ENCODE data around the gene ABCA10. TPM values are rescaled to one million over a fixed set of nuclear protein-coding genes. Genes with fewer than 3 reads are reported as not detected.

ABCA10 gene
- total RNA-seq, 1 experiment from 2014 or later: not detected

DNA sequence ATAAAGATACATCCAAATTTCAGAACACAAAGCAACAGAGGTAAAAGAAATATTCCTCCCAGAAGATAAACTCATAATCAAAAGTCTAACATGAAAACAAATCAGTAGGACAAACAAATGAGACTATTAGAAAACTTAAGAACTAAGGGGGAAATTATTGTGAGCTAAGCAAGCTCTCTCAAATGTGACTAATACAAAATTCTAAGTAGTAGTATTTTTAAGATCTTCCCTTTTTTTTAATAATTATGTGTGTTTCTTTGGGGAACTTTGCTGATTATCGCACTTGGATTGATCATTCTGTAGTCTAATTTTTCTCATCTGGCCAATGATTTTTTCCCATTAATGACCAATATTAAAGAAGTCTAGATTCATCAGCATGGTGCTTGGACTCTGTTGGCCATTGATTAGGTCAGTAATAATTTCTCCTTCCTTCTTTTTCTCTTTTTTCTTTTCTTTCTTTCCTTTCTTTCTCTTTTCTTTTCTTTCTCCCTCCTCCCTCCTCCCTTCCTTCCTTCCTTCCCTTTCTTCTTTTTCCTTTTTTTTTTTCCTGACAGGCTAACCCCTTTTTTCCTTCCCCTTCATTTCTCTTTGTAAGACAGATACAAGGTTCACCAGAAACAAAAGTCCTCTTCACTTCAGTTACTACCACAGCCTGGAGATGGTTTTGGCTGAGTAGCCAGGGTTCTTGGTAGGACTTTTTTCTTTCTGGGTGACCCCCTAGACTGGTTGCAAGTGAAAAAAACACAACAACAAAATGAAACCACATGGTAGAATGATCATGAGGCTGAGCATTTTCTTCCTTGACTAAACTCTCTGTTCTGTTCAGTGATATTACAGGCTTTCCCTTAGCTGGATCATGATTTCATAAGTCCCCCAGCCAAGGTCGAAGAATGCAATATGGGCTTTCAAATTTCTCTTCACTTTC, 84.0 kb downstream of the ABCA10 start:
- H3K4me3 Mint-ChIP-seq: no peak overlapping the region
- H3K27ac Mint-ChIP-seq: no peak overlapping the region
- DNase-seq (ENCODE audit: low spot score): no peak
- no peaks in the 10 kb centered on the region for H3K9me3 Mint-ChIP-seq
- no peak for ATAC-seq
- no peak for TF ChIP-seq FOXJ3 (CRISPR knock-in tag; IDR thresholded peaks at IDR 0.05; ENCODE audit: borderline replicate concordance)
- no peak for TF ChIP-seq HMGA2 (CRISPR knock-in tag; IDR thresholded peaks at IDR 0.05)
- TF ChIP-seq ZNF232 (CRISPR knock-in tag; IDR thresholded peaks at IDR 0.05): no peak
- no peak for TF ChIP-seq ESRRA (CRISPR knock-in tag; IDR thresholded peaks at IDR 0.05; ENCODE audit: borderline replicate concordance)
- TF ChIP-seq, protein P1, sequence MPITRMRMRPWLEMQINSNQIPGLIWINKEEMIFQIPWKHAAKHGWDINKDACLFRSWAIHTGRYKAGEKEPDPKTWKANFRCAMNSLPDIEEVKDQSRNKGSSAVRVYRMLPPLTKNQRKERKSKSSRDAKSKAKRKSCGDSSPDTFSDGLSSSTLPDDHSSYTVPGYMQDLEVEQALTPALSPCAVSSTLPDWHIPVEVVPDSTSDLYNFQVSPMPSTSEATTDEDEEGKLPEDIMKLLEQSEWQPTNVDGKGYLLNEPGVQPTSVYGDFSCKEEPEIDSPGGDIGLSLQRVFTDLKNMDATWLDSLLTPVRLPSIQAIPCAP (CRISPR knock-in tag; IDR thresholded peaks at IDR 0.05): no peak
- TF ChIP-seq, protein P2, sequence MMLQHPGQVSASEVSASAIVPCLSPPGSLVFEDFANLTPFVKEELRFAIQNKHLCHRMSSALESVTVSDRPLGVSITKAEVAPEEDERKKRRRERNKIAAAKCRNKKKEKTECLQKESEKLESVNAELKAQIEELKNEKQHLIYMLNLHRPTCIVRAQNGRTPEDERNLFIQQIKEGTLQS (CRISPR knock-in tag; conservative IDR thresholded peaks at IDR 0.05): no peak
- no peak for TF ChIP-seq JAZF1 (CRISPR knock-in tag; IDR thresholded peaks at IDR 0.05)
- TF ChIP-seq, protein P3, sequence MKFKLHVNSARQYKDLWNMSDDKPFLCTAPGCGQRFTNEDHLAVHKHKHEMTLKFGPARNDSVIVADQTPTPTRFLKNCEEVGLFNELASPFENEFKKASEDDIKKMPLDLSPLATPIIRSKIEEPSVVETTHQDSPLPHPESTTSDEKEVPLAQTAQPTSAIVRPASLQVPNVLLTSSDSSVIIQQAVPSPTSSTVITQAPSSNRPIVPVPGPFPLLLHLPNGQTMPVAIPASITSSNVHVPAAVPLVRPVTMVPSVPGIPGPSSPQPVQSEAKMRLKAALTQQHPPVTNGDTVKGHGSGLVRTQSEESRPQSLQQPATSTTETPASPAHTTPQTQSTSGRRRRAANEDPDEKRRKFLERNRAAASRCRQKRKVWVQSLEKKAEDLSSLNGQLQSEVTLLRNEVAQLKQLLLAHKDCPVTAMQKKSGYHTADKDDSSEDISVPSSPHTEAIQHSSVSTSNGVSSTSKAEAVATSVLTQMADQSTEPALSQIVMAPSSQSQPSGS (CRISPR knock-in tag; IDR thresholded peaks at IDR 0.05; ENCODE audit: borderline replicate concordance, low read depth): no peak
- TF ChIP-seq ZNF423 (CRISPR knock-in tag; IDR thresholded peaks at IDR 0.05): no peak
- no peak for TF ChIP-seq ZNF416 (CRISPR knock-in tag; IDR thresholded peaks at IDR 0.05)
- no peak for TF ChIP-seq ZNF263 (CRISPR knock-in tag; IDR thresholded peaks at IDR 0.05; ENCODE audit: low read depth)
- TF ChIP-seq, protein P4, sequence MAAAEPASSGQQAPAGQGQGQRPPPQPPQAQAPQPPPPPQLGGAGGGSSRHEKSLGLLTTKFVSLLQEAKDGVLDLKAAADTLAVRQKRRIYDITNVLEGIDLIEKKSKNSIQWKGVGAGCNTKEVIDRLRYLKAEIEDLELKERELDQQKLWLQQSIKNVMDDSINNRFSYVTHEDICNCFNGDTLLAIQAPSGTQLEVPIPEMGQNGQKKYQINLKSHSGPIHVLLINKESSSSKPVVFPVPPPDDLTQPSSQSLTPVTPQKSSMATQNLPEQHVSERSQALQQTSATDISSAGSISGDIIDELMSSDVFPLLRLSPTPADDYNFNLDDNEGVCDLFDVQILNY (CRISPR knock-in tag; IDR thresholded peaks at IDR 0.05): no peak
- TF ChIP-seq RELA (CRISPR knock-in tag; IDR thresholded peaks at IDR 0.05; ENCODE audit: borderline replicate concordance): no peak
- TF ChIP-seq OVOL2 (CRISPR knock-in tag; IDR thresholded peaks at IDR 0.05; ENCODE audit: borderline replicate concordance): no peak
- TF ChIP-seq, protein P5, sequence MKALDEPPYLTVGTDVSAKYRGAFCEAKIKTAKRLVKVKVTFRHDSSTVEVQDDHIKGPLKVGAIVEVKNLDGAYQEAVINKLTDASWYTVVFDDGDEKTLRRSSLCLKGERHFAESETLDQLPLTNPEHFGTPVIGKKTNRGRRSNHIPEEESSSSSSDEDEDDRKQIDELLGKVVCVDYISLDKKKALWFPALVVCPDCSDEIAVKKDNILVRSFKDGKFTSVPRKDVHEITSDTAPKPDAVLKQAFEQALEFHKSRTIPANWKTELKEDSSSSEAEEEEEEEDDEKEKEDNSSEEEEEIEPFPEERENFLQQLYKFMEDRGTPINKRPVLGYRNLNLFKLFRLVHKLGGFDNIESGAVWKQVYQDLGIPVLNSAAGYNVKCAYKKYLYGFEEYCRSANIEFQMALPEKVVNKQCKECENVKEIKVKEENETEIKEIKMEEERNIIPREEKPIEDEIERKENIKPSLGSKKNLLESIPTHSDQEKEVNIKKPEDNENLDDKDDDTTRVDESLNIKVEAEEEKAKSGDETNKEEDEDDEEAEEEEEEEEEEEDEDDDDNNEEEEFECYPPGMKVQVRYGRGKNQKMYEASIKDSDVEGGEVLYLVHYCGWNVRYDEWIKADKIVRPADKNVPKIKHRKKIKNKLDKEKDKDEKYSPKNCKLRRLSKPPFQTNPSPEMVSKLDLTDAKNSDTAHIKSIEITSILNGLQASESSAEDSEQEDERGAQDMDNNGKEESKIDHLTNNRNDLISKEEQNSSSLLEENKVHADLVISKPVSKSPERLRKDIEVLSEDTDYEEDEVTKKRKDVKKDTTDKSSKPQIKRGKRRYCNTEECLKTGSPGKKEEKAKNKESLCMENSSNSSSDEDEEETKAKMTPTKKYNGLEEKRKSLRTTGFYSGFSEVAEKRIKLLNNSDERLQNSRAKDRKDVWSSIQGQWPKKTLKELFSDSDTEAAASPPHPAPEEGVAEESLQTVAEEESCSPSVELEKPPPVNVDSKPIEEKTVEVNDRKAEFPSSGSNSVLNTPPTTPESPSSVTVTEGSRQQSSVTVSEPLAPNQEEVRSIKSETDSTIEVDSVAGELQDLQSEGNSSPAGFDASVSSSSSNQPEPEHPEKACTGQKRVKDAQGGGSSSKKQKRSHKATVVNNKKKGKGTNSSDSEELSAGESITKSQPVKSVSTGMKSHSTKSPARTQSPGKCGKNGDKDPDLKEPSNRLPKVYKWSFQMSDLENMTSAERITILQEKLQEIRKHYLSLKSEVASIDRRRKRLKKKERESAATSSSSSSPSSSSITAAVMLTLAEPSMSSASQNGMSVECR (CRISPR knock-in tag; IDR thresholded peaks at IDR 0.05; ENCODE audit: borderline replicate concordance): no peak
- H3K27me3 Mint-ChIP-seq (ENCODE audit: low read depth): no peaks in the 10 kb centered on the region
- peaks cover 5% of the 10 kb centered on the region for H3K4me1 Mint-ChIP-seq
- ChIA-PET CTCF (no interaction called here), POLR2A (no interaction called here)
- H3K36me3 Mint-ChIP-seq: no peaks in the 10 kb centered on the region

DNA sequence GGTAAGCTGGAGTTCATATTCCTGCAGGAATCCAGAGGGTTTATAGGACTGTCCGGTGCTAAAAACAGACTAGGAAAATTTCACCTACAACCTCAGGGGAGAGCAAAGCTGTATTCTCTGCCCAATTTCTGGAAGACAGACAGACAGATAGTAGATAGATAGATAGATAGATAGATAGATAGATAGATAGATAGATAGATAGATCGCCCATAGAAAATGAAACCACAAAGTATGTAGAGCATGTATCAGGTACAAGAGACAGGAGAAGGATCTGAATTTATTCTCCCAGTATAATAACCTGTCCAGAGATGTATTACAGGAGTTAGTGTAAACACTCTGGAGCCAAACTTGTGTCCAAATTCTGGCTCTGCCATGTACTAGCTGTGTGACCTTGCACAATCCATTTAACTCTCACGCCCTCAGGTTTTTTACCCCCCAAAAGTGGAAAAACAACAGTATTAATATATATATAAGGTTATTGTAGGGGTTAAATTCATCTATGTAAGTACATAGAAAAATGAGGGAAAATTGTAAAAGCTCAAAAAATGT, 84.9 kb downstream of the ABCA10 start:
- Mint-ChIP-seq H3K4me3 (no peak overlapping the region), H3K9me3 (no peaks in the 10 kb centered on the region), H3K27ac (no peak overlapping the region), H3K27me3 (ENCODE audit: low read depth) (no peaks in the 10 kb centered on the region), H3K4me1 (peaks cover 5% of the 10 kb centered on the region), H3K36me3 (no peaks in the 10 kb centered on the region)
- CTCF ChIA-PET: no interaction called here
- ATAC-seq: no peak
- POLR2A ChIA-PET: no interaction called here
- DNase-seq (ENCODE audit: low spot score): no peak
- TF ChIP-seq SOX15 (CRISPR knock-in tag; IDR thresholded peaks at IDR 0.05): no peak
- TF ChIP-seq, protein P6, sequence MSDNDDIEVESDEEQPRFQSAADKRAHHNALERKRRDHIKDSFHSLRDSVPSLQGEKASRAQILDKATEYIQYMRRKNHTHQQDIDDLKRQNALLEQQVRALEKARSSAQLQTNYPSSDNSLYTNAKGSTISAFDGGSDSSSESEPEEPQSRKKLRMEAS (CRISPR knock-in tag; IDR thresholded peaks at IDR 0.05): no peak
- TF ChIP-seq, protein P7, sequence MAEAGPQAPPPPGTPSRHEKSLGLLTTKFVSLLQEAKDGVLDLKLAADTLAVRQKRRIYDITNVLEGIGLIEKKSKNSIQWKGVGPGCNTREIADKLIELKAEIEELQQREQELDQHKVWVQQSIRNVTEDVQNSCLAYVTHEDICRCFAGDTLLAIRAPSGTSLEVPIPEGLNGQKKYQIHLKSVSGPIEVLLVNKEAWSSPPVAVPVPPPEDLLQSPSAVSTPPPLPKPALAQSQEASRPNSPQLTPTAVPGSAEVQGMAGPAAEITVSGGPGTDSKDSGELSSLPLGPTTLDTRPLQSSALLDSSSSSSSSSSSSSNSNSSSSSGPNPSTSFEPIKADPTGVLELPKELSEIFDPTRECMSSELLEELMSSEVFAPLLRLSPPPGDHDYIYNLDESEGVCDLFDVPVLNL (CRISPR knock-in tag; IDR thresholded peaks at IDR 0.05; ENCODE audit: borderline replicate concordance, low read depth): no peak
- TF ChIP-seq, protein P8, sequence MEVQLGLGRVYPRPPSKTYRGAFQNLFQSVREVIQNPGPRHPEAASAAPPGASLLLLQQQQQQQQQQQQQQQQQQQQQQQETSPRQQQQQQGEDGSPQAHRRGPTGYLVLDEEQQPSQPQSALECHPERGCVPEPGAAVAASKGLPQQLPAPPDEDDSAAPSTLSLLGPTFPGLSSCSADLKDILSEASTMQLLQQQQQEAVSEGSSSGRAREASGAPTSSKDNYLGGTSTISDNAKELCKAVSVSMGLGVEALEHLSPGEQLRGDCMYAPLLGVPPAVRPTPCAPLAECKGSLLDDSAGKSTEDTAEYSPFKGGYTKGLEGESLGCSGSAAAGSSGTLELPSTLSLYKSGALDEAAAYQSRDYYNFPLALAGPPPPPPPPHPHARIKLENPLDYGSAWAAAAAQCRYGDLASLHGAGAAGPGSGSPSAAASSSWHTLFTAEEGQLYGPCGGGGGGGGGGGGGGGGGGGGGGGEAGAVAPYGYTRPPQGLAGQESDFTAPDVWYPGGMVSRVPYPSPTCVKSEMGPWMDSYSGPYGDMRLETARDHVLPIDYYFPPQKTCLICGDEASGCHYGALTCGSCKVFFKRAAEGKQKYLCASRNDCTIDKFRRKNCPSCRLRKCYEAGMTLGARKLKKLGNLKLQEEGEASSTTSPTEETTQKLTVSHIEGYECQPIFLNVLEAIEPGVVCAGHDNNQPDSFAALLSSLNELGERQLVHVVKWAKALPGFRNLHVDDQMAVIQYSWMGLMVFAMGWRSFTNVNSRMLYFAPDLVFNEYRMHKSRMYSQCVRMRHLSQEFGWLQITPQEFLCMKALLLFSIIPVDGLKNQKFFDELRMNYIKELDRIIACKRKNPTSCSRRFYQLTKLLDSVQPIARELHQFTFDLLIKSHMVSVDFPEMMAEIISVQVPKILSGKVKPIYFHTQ (CRISPR knock-in tag; IDR thresholded peaks at IDR 0.05): no peak
- TF ChIP-seq GTF2I (CRISPR knock-in tag; conservative IDR thresholded peaks at IDR 0.05): no peak
- no peak for TF ChIP-seq NR3C1 (CRISPR knock-in tag; conservative IDR thresholded peaks at IDR 0.05; ENCODE audit: low read depth)
- TF ChIP-seq ATF1 (CRISPR knock-in tag; IDR thresholded peaks at IDR 0.05): no peak
